Stimulated activated CD8-positive, alpha-beta memory T cell treated with anti-CD3 and anti-CD28 coated beads, Interleukin-15, amount 100 ng/mL, for 24 hours (primary cell): Measurements from ENCODE around the gene SP5.
"Not testable (repeated sequence)": the region's sequence is repeated elsewhere in the genome, so short reads cannot be mapped to it uniquely, and the experiment has no call there.

Experiments used
- DNase-seq: peaks from one replicate; pipeline ENCODE4 v3.0.0-alpha.2; 2020; ENCODE audit warnings: low read depth

The SP5 gene

GRCh38 chr2:170739048-170739447 is 23.9 kb downstream of the SP5 start:
- no peak for DNase-seq

- no peak for DNase-seq
Measured at GRCh38 chr2:170739507-170740046, 24.4 kb downstream of the SP5 start.

- no peak for DNase-seq
Measured at GRCh38 chr2:170740660-170741059, 25.5 kb downstream of the SP5 start.

- no peak for DNase-seq
Measured at GRCh38 chr2:170742000-170742399, 26.9 kb downstream of the SP5 start.

- DNase-seq, result no peak
Measured at GRCh38 chr2:170742896-170743529, 27.9 kb downstream of the SP5 start.

GRCh38 chr2:170743530-170744239 is 28.5 kb downstream of the SP5 start:
- no peak for DNase-seq

- DNase-seq, result no peak
Measured at GRCh38 chr2:170744248-170745002, 29.3 kb downstream of the SP5 start.

- DNase-seq, result no peak
Measured at GRCh38 chr2:170745305-170745704, 30.2 kb downstream of the SP5 start.

- DNase-seq, result no peak
Measured at GRCh38 chr2:170747921-170748320, 32.8 kb downstream of the SP5 start.

GRCh38 chr2:170751555-170751954 is 36.4 kb downstream of the SP5 start:
- DNase-seq, result not testable (repeated sequence)

GRCh38 chr2:170761572-170761971 is 46.4 kb downstream of the SP5 start:
- DNase-seq, result no peak

- DNase-seq, result no peak
Measured at GRCh38 chr2:170762760-170763159, 47.6 kb downstream of the SP5 start.

- no peak for DNase-seq
Measured at GRCh38 chr2:170763232-170763631, 48.1 kb downstream of the SP5 start.

GRCh38 chr2:170764880-170765261 is 49.7 kb downstream of the SP5 start:
- no peak for DNase-seq

- no peak for DNase-seq
Measured at GRCh38 chr2:170766693-170767092, 51.6 kb downstream of the SP5 start.
